DND-41 (cell line): ENCODE measurements around the gene AP2B1.

Experiments used
- ATAC-seq: fragments of 200-7000 bp; cut with Tn5 transposase; 3 replicates; pipeline ENCODE4 v1.9.1; 2021; ENCODE audit warnings: low read depth; ENCODE audit not compliant: insufficient read depth
- DNase-seq: peaks from one replicate; pipeline ENCODE4 v3.0.0-alpha.2; 2020
- H2AFZ ChIP-seq: 2 replicates; pipeline ENCODE4 v1.6.0; 2012; ENCODE audit warnings: low read depth, low read length
- H3K27ac ChIP-seq: 2 replicates; pipeline ENCODE4 v1.5.1; 2012; ENCODE audit warnings: low read length, inconsistent platforms
- H3K27me3 ChIP-seq: fragments of 200-600 bp; sonication (generic); 2 replicates; pipeline ENCODE4 v1.6.0; 2012; ENCODE audit warnings: low read length, mild to moderate bottlenecking, inconsistent platforms; ENCODE audit not compliant: insufficient read depth, poor library complexity
- H3K36me3 ChIP-seq: 2 replicates; pipeline ENCODE4 v1.5.1; 2012; ENCODE audit warnings: low read length, inconsistent platforms; ENCODE audit not compliant: insufficient read depth
- H3K4me1 ChIP-seq: 2 replicates; pipeline ENCODE4 v1.5.1; 2012; ENCODE audit warnings: mild to moderate bottlenecking, low read length; ENCODE audit not compliant: insufficient read depth
- H3K4me2 ChIP-seq: 2 replicates; pipeline ENCODE4 v1.6.0; 2012; ENCODE audit warnings: mild to moderate bottlenecking, moderate library complexity, low read length, inconsistent platforms; ENCODE audit not compliant: insufficient read depth
- H3K4me3 ChIP-seq, 2 experiments: fragments of 200-600 bp in 1 of 2; shearing (Covaris generic) in 1 of 2; 2 replicates each; pipeline ENCODE4 v1.5.1; 2012 to 2016; ENCODE audit warnings: inconsistent platforms in 2 of 2, low read length in 2 of 2, mild to moderate bottlenecking in 2 of 2, low read depth in 1 of 2, moderate library complexity in 1 of 2
- H3K79me2 ChIP-seq: 2 replicates; pipeline ENCODE4 v1.6.0; 2012; ENCODE audit warnings: low read length, inconsistent platforms; ENCODE audit not compliant: insufficient read depth
- H3K9ac ChIP-seq: 2 replicates; pipeline ENCODE4 v1.6.0; 2012; ENCODE audit warnings: low read depth, mild to moderate bottlenecking, inconsistent platforms, low read length, moderate library complexity
- H3K9me3 ChIP-seq: 2 replicates; pipeline ENCODE4 v1.5.1; 2012; ENCODE audit warnings: low read length, moderate library complexity, mild to moderate bottlenecking, inconsistent platforms; ENCODE audit not compliant: insufficient read depth, severe bottlenecking
- H4K20me1 ChIP-seq: 2 replicates; pipeline ENCODE4 v1.6.0; 2012; ENCODE audit warnings: low read length; ENCODE audit not compliant: insufficient read depth
- CTCF ChIP-seq: IDR thresholded peaks from 2 replicates; pipeline ENCODE4 v1.5.1; 2012; ENCODE audit warnings: borderline replicate concordance, low read length, moderate library complexity, mild to moderate bottlenecking; ENCODE audit not compliant: poor library complexity, severe bottlenecking; ENCODE audit errors: extremely low read depth
- EZH2 ChIP-seq: IDR thresholded peaks from 3 replicates; pipeline ENCODE4 v1.6.1; 2012; ENCODE audit warnings: borderline replicate concordance, low read depth, mild to moderate bottlenecking, moderate library complexity, low read length, inconsistent platforms; ENCODE audit not compliant: severe bottlenecking

Gene AP2B1

DNA sequence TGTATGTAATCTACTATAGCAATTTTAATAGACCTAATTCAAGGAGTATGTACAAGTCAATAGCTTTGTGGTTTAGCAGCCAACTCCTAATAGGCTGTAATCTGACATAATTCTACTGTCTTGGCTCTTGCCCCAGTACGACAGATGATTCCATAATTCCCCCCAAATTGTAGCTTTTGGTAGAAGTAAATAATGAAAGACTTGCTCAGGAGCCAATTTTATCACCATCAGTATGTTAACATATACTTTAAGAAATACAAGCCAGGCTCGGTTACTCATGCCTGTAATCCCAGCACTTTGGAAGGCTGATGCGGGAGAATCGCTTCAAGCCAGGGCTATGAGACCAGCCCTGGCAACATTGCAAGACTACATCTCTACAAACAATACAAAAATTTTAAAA, 53.9 kb downstream of the AP2B1 start:
- H3K27ac ChIP-seq: no peak overlapping the region
- no peak for ATAC-seq
- no peak for DNase-seq
- H3K9me3 ChIP-seq: no peaks in the 10 kb centered on the region
- no peak overlapping the region for H3K9ac ChIP-seq
- no peaks in the 10 kb centered on the region for H3K4me1 ChIP-seq
- TF ChIP-seq EZH2: no peak
- no peak for TF ChIP-seq CTCF
- H4K20me1 ChIP-seq: no peaks in the 10 kb centered on the region
- H3K27me3 ChIP-seq: no peaks in the 10 kb centered on the region
- H3K4me2 ChIP-seq: no peak overlapping the region
- no peaks in the 10 kb centered on the region for H3K79me2 ChIP-seq
- peaks cover 80% of the 10 kb centered on the region for H3K36me3 ChIP-seq
- H3K4me3 ChIP-seq: no peak overlapping the region
- H2AFZ ChIP-seq: no peak overlapping the region

DNA sequence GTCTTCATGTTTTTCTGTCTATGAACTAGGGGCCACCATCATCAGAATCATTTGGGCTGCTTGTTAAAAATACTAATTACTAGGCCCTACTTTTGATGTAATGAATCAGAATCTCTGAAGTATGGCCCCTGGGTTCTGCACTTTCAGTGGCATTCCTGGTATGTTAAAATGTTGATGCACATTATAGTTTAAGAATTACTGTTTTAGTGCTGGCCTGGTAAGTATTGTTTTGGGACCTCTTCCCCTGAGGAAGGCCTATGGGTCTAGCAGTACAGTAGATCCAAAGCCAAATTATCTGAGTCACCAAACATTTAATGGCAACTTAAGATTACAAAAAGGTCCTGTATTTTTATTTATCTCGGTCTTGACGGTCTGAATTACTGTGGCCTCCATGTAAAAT, 58.8 kb downstream of the AP2B1 start:
- TF ChIP-seq CTCF (no peak), EZH2 (no peak)

GRCh38 chr17:35651467-35651866, 64.3 kb downstream of the AP2B1 start:
- DNase-seq (no peak), ATAC-seq (no peak)
- Histone ChIP-seq H3K4me1 (no peaks in the 10 kb centered on the region), H3K9me3 (no peaks in the 10 kb centered on the region), H3K4me3 (no peak overlapping the region), H2AFZ (no peak overlapping the region), H3K79me2 (0 out of 2 replicates have a peak, but pooled peaks cover 2% of the 10 kb centered on the region), H3K27ac (no peak overlapping the region), H3K9ac (no peak overlapping the region), H3K4me2 (no peak overlapping the region), H4K20me1 (no peaks in the 10 kb centered on the region), H3K36me3 (peaks cover 41% of the 10 kb centered on the region), H3K27me3 (no peaks in the 10 kb centered on the region)
- TF ChIP-seq EZH2 (no peak), CTCF (no peak)

More for the DNA sequence above, 58.8 kb downstream of the AP2B1 start:
- Histone ChIP-seq H2AFZ (no peak overlapping the region), H3K27ac (no peak overlapping the region), H3K79me2 (no peaks in the 10 kb centered on the region), H3K4me1 (no peaks in the 10 kb centered on the region), H3K9me3 (no peaks in the 10 kb centered on the region), H3K27me3 (no peaks in the 10 kb centered on the region), H4K20me1 (no peaks in the 10 kb centered on the region), H3K4me2 (no peak overlapping the region), H3K36me3 (peaks cover 60% of the 10 kb centered on the region), H3K9ac (no peak overlapping the region), H3K4me3 (no peak overlapping the region)
- ATAC-seq: no peak
- no peak for DNase-seq
